Epithelial cell of esophagus (primary cell): ENCODE results near the gene CD52.

Source experiments
- DNase-seq: peaks from one replicate; pipeline ENCODE4 v3.0.0; 2010; ENCODE audit warnings: low read depth
- H3K4me3 ChIP-seq: 2 replicates; pipeline ENCODE4 v1.5.1; 2011; ENCODE audit warnings: mild to moderate bottlenecking, low read length, control low read depth
- CTCF ChIP-seq: IDR thresholded peaks from 2 replicates; pipeline ENCODE4 v1.5.1; 2011; ENCODE audit warnings: low read depth, mild to moderate bottlenecking, low read length, control low read depth, inconsistent platforms; ENCODE audit not compliant: insufficient read depth; ENCODE audit errors: missing control alignments

Gene CD52

GRCh38 chr1:26349188-26349876, 31.6 kb downstream of the CD52 start:
- TF ChIP-seq CTCF = no peak
- H3K4me3 ChIP-seq = no peak overlapping the region
- DNase-seq = peak; percentile 91

GRCh38 chr1:26349877-26350244, 32.1 kb downstream of the CD52 start:
- DNase-seq = no peak
- TF ChIP-seq CTCF = no peak
- no peak overlapping the region for H3K4me3 ChIP-seq

GRCh38 chr1:26350343-26350700, 32.6 kb downstream of the CD52 start:
- DNase-seq = no peak
- no peak for TF ChIP-seq CTCF
- H3K4me3 ChIP-seq = no peak overlapping the region

- peak overlapping the region; percentile 3 for H3K4me3 ChIP-seq
- TF ChIP-seq CTCF = no peak
- DNase-seq = no peak
These were observed 33.2 kb downstream of the CD52 start for GRCh38 chr1:26350701-26351589.

GRCh38 chr1:26351590-26352337, 34.0 kb downstream of the CD52 start:
- H3K4me3 ChIP-seq = peak overlapping the region; percentile 75
- DNase-seq = peak; percentile 96
- no peak for TF ChIP-seq CTCF

GRCh38 chr1:26352338-26352679, 34.6 kb downstream of the CD52 start:
- DNase-seq = no peak
- H3K4me3 ChIP-seq = peak overlapping the region; percentile 75
- no peak for TF ChIP-seq CTCF
